Measurements from ENCODE around the gene TMEM175. TPM values are rescaled to one million over a fixed set of nuclear protein-coding genes. Genes with fewer than 3 reads are reported as not detected.

TMEM175 gene
- polyA plus RNA-seq, 3 donors: 17.3 to 30.1 (median 24.2) TPM

GRCh38 chr4:986428-986878 is 54.2 kb downstream of the TMEM175 start:
- DNase-seq (ENCODE audit: low read depth in 3 of 3, low spot score in 2 of 3): no peak

DNA sequence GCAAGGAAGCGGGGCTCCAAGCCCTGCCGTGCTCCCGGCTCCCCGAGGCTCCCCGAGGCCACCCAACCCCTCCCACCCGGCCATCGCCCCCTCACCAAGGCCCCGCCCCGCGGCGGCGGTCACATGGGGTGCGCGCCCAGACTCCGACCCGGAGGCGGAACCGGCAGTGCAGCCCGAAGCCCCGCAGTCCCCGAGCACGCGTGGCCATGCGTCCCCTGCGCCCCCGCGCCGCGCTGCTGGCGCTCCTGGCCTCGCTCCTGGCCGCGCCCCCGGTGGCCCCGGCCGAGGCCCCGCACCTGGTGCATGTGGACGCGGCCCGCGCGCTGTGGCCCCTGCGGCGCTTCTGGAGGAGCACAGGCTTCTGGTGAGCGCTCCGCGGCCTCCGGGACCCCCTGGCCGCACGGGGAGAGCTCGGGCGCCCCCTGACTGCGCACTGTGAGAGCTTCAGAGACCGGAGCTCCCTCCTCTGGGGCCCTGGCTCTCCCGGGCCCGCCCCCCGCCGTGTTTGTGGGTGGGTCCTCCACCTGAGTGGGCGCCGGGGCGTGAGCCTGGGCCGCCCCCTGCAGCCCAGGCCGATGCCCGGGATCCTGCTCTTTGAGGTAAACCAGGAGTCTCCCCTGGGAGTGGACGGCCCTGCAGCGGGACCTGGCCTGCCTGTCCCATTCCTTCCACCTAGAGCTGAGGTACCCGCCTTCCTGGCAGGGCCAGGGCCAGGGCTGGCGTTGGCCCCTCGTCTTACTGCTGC is 54.8 kb downstream of the TMEM175 start, which contains the start of gene IDUA:
Gene IDUA, plus strand, starts transcription at position 166 of the 745 bp plus-strand sequence. Its CDS starts 41 bp downstream, at position 207.
- DNase-seq (ENCODE audit: low read depth in 3 of 3, low spot score in 2 of 3): no peak

- DNase-seq (ENCODE audit: low read depth in 3 of 3, low spot score in 2 of 3): no peak
Measured at GRCh38 chr4:987624-988513, 55.6 kb downstream of the TMEM175 start.

DNA sequence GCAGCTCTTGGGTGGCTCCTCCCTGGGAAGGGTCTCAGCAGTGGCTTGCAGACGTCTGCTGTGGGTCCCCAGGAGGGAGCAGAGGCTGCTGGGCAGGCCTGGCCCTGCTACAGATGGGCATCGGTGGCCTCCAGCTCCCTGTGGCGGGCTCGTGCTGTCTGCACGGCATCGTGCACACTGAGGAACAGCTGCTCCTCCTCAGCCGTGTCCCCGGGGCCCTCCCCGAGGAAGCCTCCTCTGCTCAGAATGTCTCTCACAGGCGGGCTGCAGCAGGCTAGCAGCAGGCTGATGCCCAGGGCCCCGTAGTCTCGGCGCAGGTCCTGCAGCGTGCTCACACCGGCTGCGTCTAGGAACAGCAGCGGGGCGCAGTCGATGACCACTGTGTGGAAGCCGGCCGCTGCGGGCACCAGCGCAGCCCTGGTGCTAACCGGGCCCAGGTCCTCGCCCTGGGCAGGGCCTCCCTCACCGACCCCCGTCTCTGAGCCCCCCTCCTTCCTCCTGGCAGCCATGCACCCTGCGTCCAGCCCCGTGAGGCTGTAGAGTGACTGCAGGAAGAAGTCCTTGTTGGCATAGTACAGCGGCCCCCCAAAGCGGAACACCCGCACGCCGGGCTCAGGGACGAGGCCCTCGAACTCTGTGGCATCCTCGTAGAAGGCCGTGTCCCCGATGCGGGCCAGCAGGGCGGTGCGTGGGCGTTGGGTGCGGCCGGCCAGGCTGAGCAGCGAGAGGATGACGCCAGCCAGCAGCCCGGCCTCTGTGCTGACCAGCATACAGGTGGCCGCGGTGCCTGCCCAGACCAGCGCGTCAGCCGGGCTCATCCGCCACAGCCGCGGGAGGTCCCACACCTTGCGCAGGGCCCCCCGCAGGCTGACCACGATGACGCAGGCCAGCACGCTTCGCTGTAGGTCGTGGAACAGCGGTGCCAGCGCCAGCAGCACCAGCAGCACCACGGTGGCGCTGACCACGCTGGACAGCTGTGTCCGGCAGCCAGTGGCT is 56.8 kb downstream of the TMEM175 start:
- DNase-seq (ENCODE audit: low read depth in 3 of 3, low spot score in 2 of 3): no peak

- no peak for DNase-seq (ENCODE audit: low read depth in 3 of 3, low spot score in 2 of 3)
Measured at GRCh38 chr4:989722-990471, 57.6 kb downstream of the TMEM175 start.

- DNase-seq (ENCODE audit: low read depth in 3 of 3, low spot score in 2 of 3): no peak
Measured at GRCh38 chr4:990746-991367, 58.6 kb downstream of the TMEM175 start.

DNA sequence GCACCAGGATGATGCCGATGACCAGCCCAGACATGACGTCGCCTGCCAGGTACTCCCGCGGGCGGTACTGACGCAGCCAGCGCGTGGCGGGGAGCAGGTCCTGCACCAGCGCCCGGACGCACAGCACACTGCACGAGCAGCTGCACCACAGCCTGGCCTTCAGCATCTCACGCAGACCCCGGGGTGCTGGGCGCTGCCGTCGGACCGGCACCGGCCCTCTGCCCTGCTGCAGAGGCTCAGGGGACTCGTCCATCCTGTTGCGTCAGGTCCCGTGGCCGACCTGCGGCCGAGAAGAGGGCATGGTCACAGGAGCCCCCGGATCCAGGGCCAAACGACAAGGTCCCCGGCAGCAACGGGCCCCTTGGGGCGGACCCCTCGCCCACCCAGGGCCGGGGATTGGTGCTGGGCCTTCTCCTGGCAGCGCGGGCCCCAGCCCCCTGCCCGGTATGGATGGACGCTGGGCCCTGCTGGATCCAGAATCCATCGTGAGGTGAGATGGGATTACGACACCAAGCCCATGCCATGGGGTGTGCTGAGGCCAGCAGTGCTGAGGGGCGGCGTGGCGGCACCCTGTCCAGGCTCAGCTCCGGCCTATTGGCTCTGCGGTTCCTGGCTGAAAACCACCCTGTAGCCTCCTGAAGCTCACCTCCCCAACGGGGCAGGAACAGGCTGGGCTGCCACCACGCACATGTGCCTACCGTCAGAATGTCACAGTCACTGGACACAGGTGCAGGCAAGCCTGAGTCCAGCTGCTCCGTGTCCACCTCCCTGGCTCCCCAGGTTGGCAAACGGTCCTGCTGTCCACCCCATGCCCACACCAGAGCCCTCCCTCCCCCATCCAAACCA is 59.4 kb downstream of the TMEM175 start:
- DNase-seq (ENCODE audit: low read depth in 3 of 3, low spot score in 2 of 3): no peak

GRCh38 chr4:992297-993110 is 60.2 kb downstream of the TMEM175 start:
- no peak for DNase-seq (ENCODE audit: low read depth in 3 of 3, low spot score in 2 of 3)

DNA sequence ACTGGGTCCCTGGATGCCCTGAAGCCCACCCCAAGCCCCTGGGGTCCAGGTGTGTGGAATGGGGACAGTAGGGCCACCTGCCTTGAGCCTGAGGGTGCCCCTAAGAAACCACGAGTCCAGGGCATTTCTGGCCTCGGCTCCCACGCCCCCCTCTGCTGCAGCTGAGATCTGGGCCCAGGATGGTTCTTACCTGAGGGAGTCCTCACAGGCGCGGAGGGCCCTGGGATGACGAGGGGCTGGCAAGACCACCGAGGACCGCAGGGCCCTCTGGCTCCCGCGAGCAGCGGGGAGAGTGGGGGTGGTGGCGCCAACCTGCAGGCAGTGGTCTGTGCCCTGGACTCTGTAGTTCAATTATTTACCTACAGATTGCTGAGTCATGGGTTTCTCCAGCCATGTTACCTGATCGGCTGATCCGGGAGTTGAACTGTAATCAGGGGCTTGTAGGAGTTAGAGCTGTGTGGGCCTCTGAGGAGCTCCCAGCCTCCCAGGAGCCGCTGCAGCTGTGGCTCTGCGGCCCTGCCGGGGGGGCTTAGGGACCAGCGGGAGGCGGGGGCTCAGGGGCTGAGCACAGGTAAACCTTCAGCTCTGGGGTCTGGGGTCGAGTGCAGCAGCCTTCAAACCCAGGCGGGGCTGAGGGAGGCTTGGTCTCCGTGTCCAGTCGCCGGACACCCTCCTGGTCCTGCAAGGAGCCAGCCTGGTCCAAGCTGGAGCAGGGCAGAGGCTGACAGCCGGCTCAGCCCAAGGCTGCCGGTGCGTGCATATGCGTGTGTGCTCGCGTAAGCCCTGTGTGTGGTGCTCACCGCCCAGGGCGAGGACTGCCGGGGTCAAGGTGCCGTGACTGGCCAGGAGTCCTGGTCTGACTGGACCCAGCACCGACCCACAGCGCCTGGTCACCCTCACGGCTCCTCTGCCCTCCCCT is 61.1 kb downstream of the TMEM175 start, which contains the start of gene SLC26A1:
Gene SLC26A1, minus strand, starts transcription at position 294 of the 919 bp plus-strand sequence. CDS start 1,701 bp downstream, outside the sequence.
- DNase-seq (ENCODE audit: low read depth in 3 of 3, low spot score in 2 of 3): no peak

- no peak for DNase-seq (ENCODE audit: low read depth in 3 of 3, low spot score in 2 of 3)
Measured at GRCh38 chr4:995311-996026, 63.2 kb downstream of the TMEM175 start.

GRCh38 chr4:996030-996996 is 64.1 kb downstream of the TMEM175 start:
- no peak for DNase-seq (ENCODE audit: low read depth in 3 of 3, low spot score in 2 of 3)

GRCh38 chr4:996997-997374 is 64.7 kb downstream of the TMEM175 start:
- DNase-seq (ENCODE audit: low read depth in 3 of 3, low spot score in 2 of 3): no peak

GRCh38 chr4:997375-998071 is 65.3 kb downstream of the TMEM175 start:
- no peak for DNase-seq (ENCODE audit: low read depth in 3 of 3, low spot score in 2 of 3)

All from right renal cortex interstitium (tissue), 3 donors.